ENCODE data around the gene FJX1. TPM values are rescaled to one million over a fixed set of nuclear protein-coding genes. Genes with fewer than 3 reads are reported as not detected.

FJX1 gene
- total and polyA plus RNA-seq, 2 experiments from 2014 or later, result 9.4 to 16.1 TPM

DNA sequence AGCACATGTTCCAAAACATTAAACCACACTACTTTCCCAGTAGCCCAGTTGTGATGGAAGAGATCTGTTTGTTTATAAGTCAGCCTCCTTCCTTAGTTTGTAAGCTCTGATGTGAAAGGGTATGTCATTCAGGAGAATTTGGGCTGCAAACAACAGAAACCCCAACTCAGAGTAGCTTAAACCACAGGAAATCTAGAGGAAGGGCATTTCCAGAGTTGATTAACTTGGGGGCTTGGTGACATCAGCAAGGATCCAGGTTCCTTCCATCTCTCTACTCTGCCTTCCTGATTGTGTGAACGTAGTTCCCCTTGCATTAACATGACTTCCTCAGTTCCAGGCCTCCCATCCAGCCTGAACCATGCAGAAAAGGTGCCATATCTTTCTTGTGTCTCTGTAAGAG, 6.5 kb upstream of the FJX1 start:
- H3K4me3 Mint-ChIP-seq, result no peak overlapping the region
- Histone ChIP-seq H2AFZ (no peak overlapping the region), H3K4me3 (no peak overlapping the region), H3F3A (replicated peaks; ENCODE audit: low read depth) (no peaks in the 10 kb centered on the region), H3K9me2 (ENCODE audit: insufficient read depth) (no peaks in the 10 kb centered on the region), H4K20me1 (replicated peaks; ENCODE audit: insufficient read depth) (no peaks in the 10 kb centered on the region), H3K79me2 (replicated peaks; ENCODE audit: insufficient read depth) (no peaks in the 10 kb centered on the region), H3K36me3 (ENCODE audit: insufficient read depth) (no peaks in the 10 kb centered on the region), H3K4me2 (no peak overlapping the region), H3K27ac (ENCODE audit: low read depth) (no peak overlapping the region), H3K27me3 (ENCODE audit: insufficient read depth) (peaks cover 3% of the 10 kb centered on the region), H3K4me1 (ENCODE audit: insufficient read depth) (peaks cover 12% of the 10 kb centered on the region; the same call in 1 of the 2 replicates)
- no peak overlapping the region for H3K27ac Mint-ChIP-seq
- H3K9me3 Mint-ChIP-seq, result no peaks in the 10 kb centered on the region
- peaks cover 3% of the 10 kb centered on the region for H3K27me3 Mint-ChIP-seq (ENCODE audit: insufficient read depth, low read depth, poor library complexity)
- DNase-seq (ENCODE audit: low spot score) (no peak), ATAC-seq (no peak)
- peaks cover 26% of the 10 kb centered on the region for H3K4me1 Mint-ChIP-seq
- TF ChIP-seq, protein P1, sequence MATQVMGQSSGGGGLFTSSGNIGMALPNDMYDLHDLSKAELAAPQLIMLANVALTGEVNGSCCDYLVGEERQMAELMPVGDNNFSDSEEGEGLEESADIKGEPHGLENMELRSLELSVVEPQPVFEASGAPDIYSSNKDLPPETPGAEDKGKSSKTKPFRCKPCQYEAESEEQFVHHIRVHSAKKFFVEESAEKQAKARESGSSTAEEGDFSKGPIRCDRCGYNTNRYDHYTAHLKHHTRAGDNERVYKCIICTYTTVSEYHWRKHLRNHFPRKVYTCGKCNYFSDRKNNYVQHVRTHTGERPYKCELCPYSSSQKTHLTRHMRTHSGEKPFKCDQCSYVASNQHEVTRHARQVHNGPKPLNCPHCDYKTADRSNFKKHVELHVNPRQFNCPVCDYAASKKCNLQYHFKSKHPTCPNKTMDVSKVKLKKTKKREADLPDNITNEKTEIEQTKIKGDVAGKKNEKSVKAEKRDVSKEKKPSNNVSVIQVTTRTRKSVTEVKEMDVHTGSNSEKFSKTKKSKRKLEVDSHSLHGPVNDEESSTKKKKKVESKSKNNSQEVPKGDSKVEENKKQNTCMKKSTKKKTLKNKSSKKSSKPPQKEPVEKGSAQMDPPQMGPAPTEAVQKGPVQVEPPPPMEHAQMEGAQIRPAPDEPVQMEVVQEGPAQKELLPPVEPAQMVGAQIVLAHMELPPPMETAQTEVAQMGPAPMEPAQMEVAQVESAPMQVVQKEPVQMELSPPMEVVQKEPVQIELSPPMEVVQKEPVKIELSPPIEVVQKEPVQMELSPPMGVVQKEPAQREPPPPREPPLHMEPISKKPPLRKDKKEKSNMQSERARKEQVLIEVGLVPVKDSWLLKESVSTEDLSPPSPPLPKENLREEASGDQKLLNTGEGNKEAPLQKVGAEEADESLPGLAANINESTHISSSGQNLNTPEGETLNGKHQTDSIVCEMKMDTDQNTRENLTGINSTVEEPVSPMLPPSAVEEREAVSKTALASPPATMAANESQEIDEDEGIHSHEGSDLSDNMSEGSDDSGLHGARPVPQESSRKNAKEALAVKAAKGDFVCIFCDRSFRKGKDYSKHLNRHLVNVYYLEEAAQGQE (IDR thresholded peaks at IDR 0.05; ENCODE audit: unreplicated experiment), result no peak
- H3K36me3 Mint-ChIP-seq (ENCODE audit: low read depth), result no peaks in the 10 kb centered on the region; the same call in 2 of the 3 replicates

DNA sequence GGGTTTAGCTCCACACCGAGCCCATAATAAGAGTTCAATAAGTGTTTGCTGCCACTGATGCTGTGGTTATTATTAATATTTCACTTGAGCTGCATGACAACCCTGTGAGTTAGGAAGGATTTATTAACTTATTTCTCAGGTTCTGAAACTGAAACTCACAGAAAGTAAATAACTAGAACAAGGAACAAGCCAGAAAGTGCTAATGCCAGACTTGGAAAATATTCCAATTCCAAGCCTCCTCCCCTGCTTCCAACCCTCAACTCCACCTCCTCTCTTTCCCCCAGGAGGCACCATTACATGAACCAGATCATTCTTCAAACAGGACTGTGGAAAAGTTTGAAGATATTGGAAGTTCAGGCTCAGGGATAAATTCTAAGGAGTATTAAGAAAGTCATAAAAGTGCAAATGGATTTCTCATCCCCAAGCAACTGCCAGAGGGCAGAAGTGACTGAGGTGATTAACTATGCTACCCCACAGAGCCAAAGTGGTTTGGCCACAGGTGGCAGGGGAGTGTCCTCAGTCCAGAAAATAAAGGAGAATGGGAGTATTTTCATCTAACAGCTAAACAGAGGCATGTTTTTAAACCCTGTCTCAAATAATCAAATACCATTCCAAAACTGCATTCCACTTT, 3.2 kb upstream of the FJX1 start:
- peaks cover 7% of the 10 kb centered on the region for H3K9me3 Mint-ChIP-seq
- H3K27ac ChIP-seq (ENCODE audit: low read depth), result no peak overlapping the region
- H3K36me3 ChIP-seq (ENCODE audit: insufficient read depth), result no peaks in the 10 kb centered on the region
- H4K20me1 ChIP-seq (replicated peaks; ENCODE audit: insufficient read depth), result no peaks in the 10 kb centered on the region
- H3K79me2 ChIP-seq (replicated peaks; ENCODE audit: insufficient read depth), result no peaks in the 10 kb centered on the region
- H3K4me1 ChIP-seq (ENCODE audit: insufficient read depth), result no peaks in the 10 kb centered on the region
- 0 out of 2 replicates have a peak, but pooled peaks cover 2% of the 10 kb centered on the region for H3F3A ChIP-seq (replicated peaks; ENCODE audit: low read depth)
- H3K27me3 ChIP-seq (ENCODE audit: insufficient read depth), result peaks cover 24% of the 10 kb centered on the region
- no peak overlapping the region for H3K4me2 ChIP-seq
- peaks cover 22% of the 10 kb centered on the region for H3K4me1 Mint-ChIP-seq
- peaks cover 6% of the 10 kb centered on the region for H3K36me3 Mint-ChIP-seq (ENCODE audit: low read depth)
- H3K4me3 Mint-ChIP-seq, result no peak overlapping the region
- H3K4me3 ChIP-seq, result no peak overlapping the region
- H2AFZ ChIP-seq, result no peak overlapping the region
- H3K9me2 ChIP-seq (ENCODE audit: insufficient read depth), result no peaks in the 10 kb centered on the region
- H3K27ac Mint-ChIP-seq, result no peak overlapping the region
- ATAC-seq (no peak), DNase-seq (ENCODE audit: low spot score) (no peak)
- H3K27me3 Mint-ChIP-seq (ENCODE audit: insufficient read depth, low read depth, poor library complexity), result peaks cover 21% of the 10 kb centered on the region
- TF ChIP-seq NANOG (IDR thresholded peaks at IDR 0.05; ENCODE audit: borderline replicate concordance) (no peak), STAT1 (IDR thresholded peaks at IDR 0.05; ENCODE audit: unreplicated experiment) (no peak), ZNF114 (CRISPR knock-in tag; IDR thresholded peaks at IDR 0.05) (no peak), CREB1 (CRISPR knock-in tag; IDR thresholded peaks at IDR 0.05; ENCODE audit: low read depth) (no peak)

Data from GM23338 (cell line).